HepG2 (cell line): ENCODE results near the gene SLC25A45. TPM values are rescaled to one million over a fixed set of nuclear protein-coding genes. Genes with fewer than 3 reads are reported as not detected.

Experiments used
- ATAC-seq: fragments of 200-7000 bp; cut with Tn5 transposase; 3 replicates; pipeline ENCODE4 v1.9.1; 2020; ENCODE audit warnings: mild to moderate bottlenecking, moderate library complexity
- BruUV-seq: library from RNA; stranded (reverse); fragments of 400-500 nt; replicated peaks from 2 replicates; lab custom pipeline; 2021; lab: Mats Ljungman, UMichigan
- CTCF ChIA-PET: fragments of 300-600 bp; formaldehyde crosslinking; extraction: SDS; loops from one replicate; lab custom pipeline; 2021; ENCODE audit warnings: low total read pairs, inconsistent platforms, low intra/inter-chr PET ratio; lab: Yijun Ruan, JAX
- POLR2A ChIA-PET: fragments of 350-600 bp; sonication (Branson Sonifier 250); formaldehyde crosslinking; loops from one replicate; lab custom pipeline; 2020; ENCODE audit warnings: antibody characterized with exemption, inconsistent platforms; lab: Yijun Ruan, JAX
- DNase-seq: peaks from one replicate; pipeline ENCODE4 v3.0.0-alpha.2; 2015; ENCODE audit warnings: low spot score
- FAIRE-seq: peaks from 3 replicates; lab custom pipeline; 2011; peaks lifted over from hg19 to GRCh38; lab: Jason Lieb, UNC
- H2AFZ ChIP-seq: one replicate; pipeline ENCODE4 v1.6.1; 2011; ENCODE audit warnings: low read length, inconsistent platforms
- H3K27ac ChIP-seq: fragments of 300-600 bp; 3 replicates; pipeline ENCODE4 v1.8.0; 2011; ENCODE audit warnings: mixed run types, mild to moderate bottlenecking, mixed read lengths, low read length, inconsistent platforms; ENCODE audit not compliant: insufficient read depth; ENCODE audit errors: extremely low read length
- H3K27me3 ChIP-seq, 2 experiments: fragments of 200-600 bp in 1 of 2; 2 replicates in 1 of 2; 3 replicates in 1 of 2; pipeline versions ENCODE4 v1.6.0 to v1.8.0; 2011; ENCODE audit warnings: low read length in 2 of 2, mild to moderate bottlenecking in 2 of 2, moderate library complexity in 2 of 2, inconsistent platforms in 1 of 2; ENCODE audit not compliant: insufficient read depth in 2 of 2, control insufficient read depth in 1 of 2
- H3K36me3 ChIP-seq, 2 experiments: fragments of 200-600 bp in 1 of 2; replicated peaks in 1 of 2; 2 replicates in 1 of 2; 3 replicates in 1 of 2; pipeline versions ENCODE4 v1.5.1 to v1.8.0; 2011; ENCODE audit warnings: low read length in 2 of 2, inconsistent platforms in 1 of 2; ENCODE audit not compliant: insufficient read depth in 2 of 2, control insufficient read depth in 1 of 2
- H3K4me1 ChIP-seq: 2 replicates; pipeline ENCODE4 v1.5.1; 2012; ENCODE audit warnings: low read length, inconsistent platforms; ENCODE audit not compliant: insufficient read depth
- H3K4me2 ChIP-seq: 2 replicates; pipeline ENCODE4 v1.6.0; 2011; ENCODE audit warnings: low read depth, low read length, inconsistent platforms
- H3K4me3 ChIP-seq, 3 experiments: fragments of 200-600 bp in 1 of 3; sonication (generic), shearing (Covaris generic) in 1 of 3; replicated peaks in 1 of 3; 2 replicates each; pipeline ENCODE4 v1.5.1; 2011 to 2016; ENCODE audit warnings: low read length in 3 of 3, inconsistent platforms in 2 of 3, low read depth in 2 of 3, mild to moderate bottlenecking in 2 of 3, control low read depth in 1 of 3, mixed read lengths in 1 of 3; ENCODE audit not compliant: insufficient read depth in 1 of 3
- H3K79me2 ChIP-seq: one replicate; pipeline ENCODE4 v1.6.1; 2011; ENCODE audit warnings: low read length, inconsistent platforms; ENCODE audit not compliant: insufficient read depth
- H3K9ac ChIP-seq: 2 replicates; pipeline ENCODE4 v1.6.0; 2011; ENCODE audit warnings: mild to moderate bottlenecking, low read depth, low read length, inconsistent platforms; ENCODE audit not compliant: insufficient read depth
- H3K9me3 ChIP-seq: 2 replicates; pipeline ENCODE4 v1.5.1; 2012; ENCODE audit warnings: mild to moderate bottlenecking, low read length
- H4K20me1 ChIP-seq: 2 replicates; pipeline ENCODE4 v1.6.0; 2011; ENCODE audit warnings: inconsistent platforms, mild to moderate bottlenecking, low read length, moderate library complexity; ENCODE audit not compliant: insufficient read depth
- ATF7 ChIP-seq, 2 experiments: fragments of 450-650 bp in 1 of 2; sonication (generic) in 1 of 2; formaldehyde crosslinking in 1 of 2; IDR thresholded peaks; 2 replicates each; pipeline versions ENCODE4 v1.4.0 to v1.6.1; 2016 to 2020; ENCODE audit warnings: antibody characterized with exemption in 1 of 2, mild to moderate bottlenecking in 1 of 2, missing genetic modification reagents in 1 of 2
- BCL6 ChIP-seq: IDR thresholded peaks from 2 replicates; pipeline ENCODE4 v1.6.1; 2016; ENCODE audit warnings: missing genetic modification reagents, missing compliant biosample characterization
- BRCA1 ChIP-seq: sonication (generic); formaldehyde crosslinking; IDR thresholded peaks from 2 replicates; pipeline ENCODE4 v1.4.0; 2020; ENCODE audit warnings: missing genetic modification reagents
- CENPT ChIP-seq: sonication (generic); formaldehyde crosslinking; IDR thresholded peaks from 2 replicates; pipeline ENCODE4 v1.8.0; 2022; ENCODE audit warnings: low read depth, mild to moderate bottlenecking, moderate library complexity, missing genetic modification reagents
- HOXA5 ChIP-seq: sonication (generic); formaldehyde crosslinking; IDR thresholded peaks from 2 replicates; pipeline ENCODE4 v1.4.0; 2020; ENCODE audit warnings: missing genetic modification reagents
- HOXA9 ChIP-seq: sonication (generic); formaldehyde crosslinking; IDR thresholded peaks from 2 replicates; pipeline ENCODE4 v1.8.1; 2022; ENCODE audit warnings: missing genetic modification reagents, mild to moderate bottlenecking, moderate library complexity, borderline replicate concordance
- KLF13 ChIP-seq: sonication (generic); formaldehyde crosslinking; IDR thresholded peaks from 2 replicates; pipeline ENCODE4 v1.4.0; 2020; ENCODE audit warnings: mild to moderate bottlenecking, missing genetic modification reagents
- KLF6 ChIP-seq: IDR thresholded peaks from 2 replicates; pipeline ENCODE4 v1.8.0; 2016; ENCODE audit warnings: missing biosample characterization, missing genetic modification reagents
- MAX ChIP-seq: IDR thresholded peaks from 2 replicates; pipeline ENCODE4 v1.6.1; 2012; ENCODE audit warnings: inconsistent platforms
- MXD4 ChIP-seq: IDR thresholded peaks from 2 replicates; pipeline ENCODE4 v1.6.1; 2016; ENCODE audit warnings: mild to moderate bottlenecking, missing biosample characterization, missing genetic modification reagents
- SP2 ChIP-seq: sonication (generic); formaldehyde crosslinking; IDR thresholded peaks from 2 replicates; pipeline ENCODE4 v1.5.1; 2020; ENCODE audit warnings: mild to moderate bottlenecking, missing genetic modification reagents
- TFE3 ChIP-seq: IDR thresholded peaks from 2 replicates; pipeline ENCODE4 v1.6.1; 2016
- THAP9 ChIP-seq: sonication (generic); formaldehyde crosslinking; IDR thresholded peaks from 2 replicates; pipeline ENCODE4; 2020; ENCODE audit warnings: missing genetic modification reagents, mild to moderate bottlenecking, borderline replicate concordance
- TSC22D2 ChIP-seq: sonication (generic); formaldehyde crosslinking; IDR thresholded peaks from 2 replicates; pipeline ENCODE4 v1.5.1; 2020; ENCODE audit warnings: missing genetic modification reagents, mild to moderate bottlenecking, borderline replicate concordance
- ZNF747 ChIP-seq: sonication (generic); formaldehyde crosslinking; IDR thresholded peaks from 2 replicates; pipeline ENCODE4 v1.8.1; 2023; ENCODE audit warnings: missing genetic modification reagents, mild to moderate bottlenecking, borderline replicate concordance
- WGBS: methylation state at CpG from one replicate; pipeline ENCODE4 v1.1.6; 2017; ENCODE audit warnings: low lambda C conversion rate; 5-methylcytosine and 5-hydroxymethylcytosine counted together
- in situ Hi-C: cut with HindIII; loops from 2 replicates; pipeline ENCODE4 v1.10.0; 2017; ENCODE audit warnings: low pct_unique_long_range_greater_than_20kb; ENCODE audit not compliant: extremely low pct_ligation_motif_present
- intact Hi-C: fragments of 100-400 bp; cut with micrococcal nuclease; formaldehyde crosslinking; loops from one replicate; pipeline ENCODE4 v1.10.0; 2022; ENCODE audit not compliant: unreplicated experiment
- polyA plus RNA-seq, 8 experiments: library from polyadenylated mRNA; depleted of rRNA in 3 of 8; stranded (reverse) in 7 of 8; unstranded in 1 of 8; fragments of >200 nt; fragmentation: Illumina TruSeq in 4 of 8; extraction: Trizol in 4 of 8; gene quantifications; 2 replicates each; pipeline versions ENCODE4 v1.2.1 to v1.2.3, GENCODE V29; 2011 to 2016; ENCODE audit warnings: low read depth in 4 of 8, missing spikeins in 1 of 8, mixed read lengths in 1 of 8; ENCODE audit not compliant: insufficient read depth in 1 of 8
- total RNA-seq, 5 experiments: library from RNA; depleted of rRNA; stranded (reverse); fragments of >200 nt; fragmentation: Illumina TruSeq; extraction: Trizol; gene quantifications; 2 replicates each; pipeline ENCODE4 v1.2.3, GENCODE V29; 2016; ENCODE audit warnings: low read depth in 1 of 5

SLC25A45 gene
- total and polyA plus RNA-seq, 2 of the 13 experiments (the other 11 are each of a cell fraction or from before 2014, with no cell fraction given) = 1.2 to 3.4 TPM

GRCh38 chr11:65423516-65424204, 41.2 kb upstream of the SLC25A45 start (continued):
- 0 out of 2 replicates have a peak, but pooled peaks have one; percentile 1 for TF ChIP-seq SP2 (CRISPR knock-in tag)

- intact Hi-C loops = loop anchor here (2.0 kb wide), 1 partner anchor 80 kb away; no protein-coding TSS in a partner anchor
- Histone ChIP-seq H4K20me1 (peaks cover 52% of the 10 kb centered on the region), H2AFZ (no peak within 1 kb of the TSS), H3K9me3 (no peaks in the 10 kb centered on the region), H3K4me2 (peak within 1 kb of the TSS; percentile 99), H3K36me3 (no peaks in the 10 kb centered on the region; a peak in 2 of 5 replicates), H3K79me2 (peaks cover 75% of the 10 kb centered on the region), H3K4me3 (peak within 1 kb of the TSS; percentile 91 to 94 (median 93)), H3K9ac (peak within 1 kb of the TSS; percentile 100), H3K4me1 (peaks cover 49% of the 10 kb centered on the region), H3K27ac (peak within 1 kb of the TSS; percentile 100), H3K27me3 (no peaks in the 10 kb centered on the region; a peak in 1 of 5 replicates)
- ChIA-PET POLR2A (interaction anchor here (0.7 to 17.8 kb wide), 42 partner anchors 5 to 644 kb away, joined by 3 to 952 read pairs (median 6); partner anchors contain the start of genes CAPN1, CDC42EP2, DPF2 and FRMD8), CTCF (no interaction called here)
- in situ Hi-C loops = loop anchor here (5.0 kb wide), 1 partner anchor 74 kb away; the partner anchor contains the start of gene MALAT1
- ATAC-seq (peak; percentile 19), FAIRE-seq (peak; percentile 21), DNase-seq (peak; percentile 87)
- WGBS = 1% methylated on average over 30 of the region's 40 CpGs
- BruUV-seq = TSS peak; percentile 63
- no peak for TF ChIP-seq ATF7 (IDR thresholded peaks at IDR 0.05)
- TF ChIP-seq ATF7 (CRISPR knock-in tag; IDR thresholded peaks at IDR 0.05) = no peak; the same call in 1 of the 2 replicates
- TF ChIP-seq HOXA9 (CRISPR knock-in tag) = 0 out of 2 replicates have a peak, but pooled peaks have one; percentile 31
- peak; percentile 87; the same call in 1 of the 2 replicates for TF ChIP-seq TSC22D2 (CRISPR knock-in tag)
- 0 out of 2 replicates have a peak, but pooled peaks have one; percentile 19 for TF ChIP-seq CENPT (CRISPR knock-in tag)
- TF ChIP-seq BCL6 (CRISPR knock-in tag) = peak; percentile 52
- no peak for TF ChIP-seq KLF13 (CRISPR knock-in tag)
- TF ChIP-seq BRCA1 (CRISPR knock-in tag) = peak; percentile 98
- TF ChIP-seq MXD4 = no peak
- no peak for TF ChIP-seq MAX
- no peak; the same call in 1 of the 2 replicates for TF ChIP-seq ZNF747 (CRISPR knock-in tag)
- no peak for TF ChIP-seq THAP9 (CRISPR knock-in tag)
- no peak; the same call in none of the 2 replicates for TF ChIP-seq TFE3 (CRISPR knock-in tag)
- TF ChIP-seq HOXA5 (CRISPR knock-in tag) = peak; percentile 97
- peak; percentile 88 for TF ChIP-seq KLF6
These were observed 40.4 kb upstream of the SLC25A45 start, which contains the start of gene NEAT1 for GRCh38 chr11:65422633-65423515. NEAT1 (plus strand) TSS chr11:65422798.
